DND-41 (cell line): ENCODE measurements around the gene PTPRD.

Experiments used
- CTCF ChIP-seq: IDR thresholded peaks from 2 replicates; pipeline ENCODE4 v1.5.1; 2012; ENCODE audit warnings: borderline replicate concordance, low read length, moderate library complexity, mild to moderate bottlenecking; ENCODE audit not compliant: poor library complexity, severe bottlenecking; ENCODE audit errors: extremely low read depth
- EZH2 ChIP-seq: IDR thresholded peaks from 3 replicates; pipeline ENCODE4 v1.6.1; 2012; ENCODE audit warnings: borderline replicate concordance, low read depth, mild to moderate bottlenecking, moderate library complexity, low read length, inconsistent platforms; ENCODE audit not compliant: severe bottlenecking

- TF ChIP-seq EZH2 (no peak), CTCF (no peak)
These were observed 1596.2 kb downstream of the PTPRD start for GRCh38 chr9:9016597-9016996.
